ENCODE data around the gene NR3C1.

Gene NR3C1

DNA sequence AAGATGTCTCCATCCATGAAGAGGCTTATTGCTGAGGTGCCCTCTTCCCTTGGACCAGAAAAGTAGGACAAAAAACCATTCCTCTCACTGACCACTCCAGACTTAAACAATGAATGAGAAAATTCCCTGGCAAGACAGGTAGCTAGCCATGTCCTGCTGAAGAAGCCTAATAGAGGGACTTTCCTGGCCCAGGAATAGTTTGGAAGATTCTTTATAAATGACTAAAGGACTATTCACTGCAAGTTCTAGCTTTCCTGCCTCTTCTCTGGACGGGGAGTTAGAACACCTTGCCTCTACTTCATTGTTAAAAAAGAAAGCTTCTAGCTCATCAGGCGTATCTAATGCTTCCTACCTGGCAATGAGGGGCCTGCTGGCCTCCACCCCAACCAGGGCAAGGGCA, 153.6 kb downstream of the NR3C1 start:
- no peak for DNase-seq

- no peak for DNase-seq
These were observed 154.5 kb downstream of the NR3C1 start for GRCh38 chr5:143248822-143249579.

- DNase-seq: no peak
These were observed 155.1 kb downstream of the NR3C1 start for GRCh38 chr5:143248391-143248790.

DNA sequence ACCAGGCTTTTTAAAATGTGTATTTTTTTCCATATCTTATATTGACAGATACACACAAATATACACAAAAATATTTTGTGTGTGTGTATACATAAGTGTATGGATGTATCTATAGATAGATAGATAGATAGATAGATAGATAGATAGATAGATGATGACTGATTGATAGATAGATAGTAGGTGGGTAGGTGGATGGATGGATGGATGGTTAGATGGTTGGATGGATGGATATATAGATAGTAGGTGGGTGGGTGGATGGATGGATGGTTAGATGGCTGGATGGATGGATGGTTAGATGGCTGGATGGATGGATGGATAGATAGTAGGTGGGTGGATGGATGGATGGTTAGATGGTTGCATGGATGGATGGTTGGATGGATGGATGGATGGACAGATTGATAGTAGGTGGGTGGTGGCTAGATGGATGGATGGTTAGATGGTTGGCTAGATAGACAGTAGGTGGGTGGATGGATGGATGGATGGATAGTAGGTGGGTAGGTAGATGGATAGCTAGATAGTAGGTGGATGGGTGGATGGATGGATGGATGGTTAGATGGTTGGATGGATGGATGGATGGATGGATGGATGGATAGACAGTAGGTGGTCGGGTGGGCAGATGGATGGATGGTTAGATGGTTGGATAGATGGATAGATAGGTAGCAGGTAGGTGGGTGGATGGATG, 156.2 kb downstream of the NR3C1 start:
- no peak for DNase-seq

DNA sequence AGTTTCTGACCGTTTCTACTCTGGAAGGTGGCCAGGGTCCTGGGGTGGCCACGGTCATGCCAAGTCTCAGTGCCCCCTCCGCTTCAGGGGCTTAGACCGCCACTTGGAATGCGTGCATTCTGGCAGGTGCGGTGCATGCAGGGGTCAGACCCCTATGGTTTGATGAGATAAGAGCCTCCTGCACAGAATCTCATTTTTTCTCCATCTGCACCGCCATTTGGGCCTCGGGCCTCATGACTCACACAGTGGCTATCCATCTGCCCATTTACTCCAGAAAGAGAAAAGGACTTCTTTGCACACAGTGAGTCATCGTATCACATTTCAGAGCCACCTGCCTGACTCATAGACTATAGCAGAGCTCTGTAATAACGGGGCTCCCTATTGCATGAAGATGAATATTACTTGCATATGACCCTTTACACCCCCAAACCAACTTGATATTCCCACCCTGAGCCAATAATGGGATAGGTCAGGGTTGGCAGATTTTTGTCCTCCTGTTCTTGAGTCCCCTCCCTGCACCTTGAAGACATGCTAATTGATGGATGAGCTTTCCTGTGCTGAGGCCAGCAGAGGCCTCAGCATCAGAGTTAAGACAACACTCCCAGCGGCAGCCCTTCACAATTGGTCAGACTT, 157.4 kb downstream of the NR3C1 start:
- DNase-seq: no peak

- DNase-seq: no peak
These were observed 158.5 kb downstream of the NR3C1 start for GRCh38 chr5:143244990-143245389.

GRCh38 chr5:143244000-143244736, 159.3 kb downstream of the NR3C1 start:
- no peak for DNase-seq

- no peak for DNase-seq
These were observed 160.4 kb downstream of the NR3C1 start for GRCh38 chr5:143243103-143243502.

GRCh38 chr5:143241892-143242291, 161.6 kb downstream of the NR3C1 start:
- DNase-seq: no peak

GRCh38 chr5:143239882-143240518, 163.5 kb downstream of the NR3C1 start:
- DNase-seq: no peak

DNA sequence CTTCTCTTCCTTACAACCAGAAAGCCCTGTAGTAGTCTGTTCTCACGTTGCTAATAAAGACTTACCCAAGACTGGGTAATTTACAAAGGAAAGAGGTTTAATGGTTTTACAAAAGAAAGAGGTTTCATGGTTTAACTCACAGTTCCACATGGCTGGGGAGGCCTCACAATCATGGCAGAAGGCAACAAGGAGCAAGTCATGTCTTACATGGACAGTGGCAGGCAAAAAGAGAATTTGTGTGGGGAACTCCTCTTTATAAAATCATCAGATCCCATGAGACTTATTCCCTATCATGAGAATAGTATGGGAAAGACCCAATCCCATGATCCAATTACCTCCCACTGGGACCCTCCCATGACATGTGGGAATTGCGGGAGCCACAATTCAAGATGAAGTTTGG, 164.9 kb downstream of the NR3C1 start:
- no peak for DNase-seq

DNA sequence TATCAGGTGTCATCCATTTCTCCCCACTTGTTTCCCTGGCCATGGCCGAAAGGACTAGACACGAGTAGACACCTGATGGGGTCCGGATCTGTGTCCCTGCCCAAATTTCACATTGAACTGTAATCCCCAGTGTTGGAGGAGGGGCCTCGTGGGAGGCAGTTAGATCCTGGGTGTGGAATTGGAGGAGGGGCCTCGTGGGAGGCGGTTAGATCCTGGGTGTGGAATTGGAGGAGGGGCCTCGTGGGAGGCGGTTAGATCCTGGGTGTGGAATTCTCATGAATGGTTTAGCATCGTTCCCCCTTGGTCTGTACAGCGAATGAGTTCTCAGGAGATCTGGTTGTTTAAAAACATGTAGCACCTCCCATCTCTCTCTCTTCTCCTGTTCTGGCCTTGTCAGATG, 165.8 kb downstream of the NR3C1 start:
- no peak for DNase-seq

- no peak for DNase-seq
These were observed 166.8 kb downstream of the NR3C1 start for GRCh38 chr5:143236682-143237081.

DNA sequence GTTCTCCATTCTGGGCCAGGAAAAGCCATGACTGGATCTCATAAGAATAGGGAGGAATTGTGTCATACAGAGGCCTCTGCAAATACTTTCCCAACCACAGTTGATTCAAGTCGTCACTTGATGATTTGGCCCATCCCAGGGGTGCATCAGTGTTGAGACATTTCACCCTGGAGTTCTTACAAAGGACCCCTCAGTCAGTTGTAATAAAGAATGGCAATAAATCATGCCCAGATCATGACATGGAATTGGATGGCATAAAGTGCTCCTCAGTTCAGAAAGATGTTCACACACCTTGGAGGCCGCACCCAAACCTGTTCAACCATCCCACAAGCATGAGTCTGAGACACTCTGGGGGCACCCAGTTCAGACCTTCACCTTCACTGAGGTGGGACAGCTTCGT, 168.1 kb downstream of the NR3C1 start:
- no peak for DNase-seq

GRCh38 chr5:143234162-143234842, 169.2 kb downstream of the NR3C1 start:
- DNase-seq: no peak

- DNase-seq: no peak
These were observed 170.5 kb downstream of the NR3C1 start for GRCh38 chr5:143233031-143233430.

- DNase-seq: no peak
These were observed 171.3 kb downstream of the NR3C1 start for GRCh38 chr5:143231973-143232812.

- no peak for DNase-seq
These were observed 172.1 kb downstream of the NR3C1 start for GRCh38 chr5:143231416-143231815.

DNA sequence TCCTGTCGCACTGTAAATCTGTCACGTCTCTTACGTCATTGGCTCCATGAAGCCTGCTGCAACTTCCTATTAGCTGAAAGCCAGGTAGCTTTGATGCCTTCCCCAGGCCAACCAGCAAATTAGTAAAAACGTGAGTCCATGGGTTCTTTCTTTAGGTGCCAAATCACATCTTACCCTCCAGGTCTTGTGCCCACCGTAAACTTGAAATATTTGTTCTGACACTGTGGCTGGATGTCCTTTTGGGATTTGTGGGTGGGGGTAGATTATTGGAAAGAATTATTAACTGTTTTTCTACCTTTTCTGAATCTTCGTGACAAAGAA, 172.8 kb downstream of the NR3C1 start:
- no peak for DNase-seq

GRCh38 chr5:143229896-143230675, 173.4 kb downstream of the NR3C1 start:
- DNase-seq: peak; percentile 43

- DNase-seq: no peak
These were observed 174.0 kb downstream of the NR3C1 start for GRCh38 chr5:143229426-143229895.
